Loucy (cell line): ENCODE results near the gene NCOA5.

Source experiments
- H2AFZ ChIP-seq: fragments of 200-600 bp; sonication (generic); 2 replicates; pipeline ENCODE4 v1.6.0; 2016; ENCODE audit warnings: antibody characterized with exemption, mild to moderate bottlenecking, low read length, moderate library complexity
- H3F3A ChIP-seq: fragments of 200-600 bp; 2 replicates; pipeline ENCODE4 v1.6.0; 2016; ENCODE audit warnings: antibody characterized with exemption, low read depth, mild to moderate bottlenecking
- H3K27me3 ChIP-seq: fragments of 200-600 bp; sonication (generic); 2 replicates; pipeline ENCODE4 v1.6.1; 2014; ENCODE audit warnings: low read length, mild to moderate bottlenecking; ENCODE audit not compliant: insufficient read depth, poor library complexity, severe bottlenecking
- H3K36me3 ChIP-seq: fragments of 200-600 bp; sonication (generic); 2 replicates; pipeline ENCODE4 v1.6.1; 2016; ENCODE audit warnings: low read length; ENCODE audit not compliant: insufficient read depth
- H3K4me1 ChIP-seq: fragments of 200-600 bp; sonication (generic); 2 replicates; pipeline ENCODE4 v1.5.1; 2014; ENCODE audit warnings: low read length, mild to moderate bottlenecking; ENCODE audit not compliant: insufficient read depth, poor library complexity, severe bottlenecking
- H3K4me2 ChIP-seq: fragments of 200-600 bp; sonication (generic); 2 replicates; pipeline ENCODE4 v1.6.0; 2014; ENCODE audit warnings: antibody characterized with exemption, low read length, low read depth, mild to moderate bottlenecking; ENCODE audit not compliant: poor library complexity, severe bottlenecking
- H3K4me3 ChIP-seq: fragments of 200-600 bp; sonication (generic); 2 replicates; pipeline ENCODE4 v1.5.1; 2014; ENCODE audit warnings: low read length, mild to moderate bottlenecking, mixed read lengths; ENCODE audit not compliant: poor library complexity, severe bottlenecking
- H3K79me2 ChIP-seq: fragments of 200-600 bp; sonication (generic); 2 replicates; pipeline ENCODE4 v1.6.1; 2014; ENCODE audit warnings: low read length; ENCODE audit not compliant: insufficient read depth
- H3K9ac ChIP-seq: fragments of 200-600 bp; sonication (generic); 2 replicates; pipeline ENCODE4 v1.6.0; 2014; ENCODE audit warnings: mild to moderate bottlenecking, low read depth, low read length, moderate library complexity; ENCODE audit not compliant: poor library complexity, severe bottlenecking
- H3K9me2 ChIP-seq: fragments of 200-600 bp; sonication (generic); replicated peaks from 2 replicates; pipeline ENCODE4 v1.6.1; 2016; ENCODE audit warnings: low read depth, low read length, mixed read lengths
- H3K9me3 ChIP-seq: fragments of 200-600 bp; sonication (generic); 2 replicates; pipeline ENCODE4 v1.6.1; 2014; ENCODE audit warnings: mild to moderate bottlenecking, antibody characterized with exemption, low read length, low read depth; ENCODE audit not compliant: insufficient read depth
- H4K20me1 ChIP-seq: fragments of 200-600 bp; sonication (generic); 2 replicates; pipeline ENCODE4 v1.6.0; 2014; ENCODE audit warnings: antibody characterized with exemption, low read length, mild to moderate bottlenecking; ENCODE audit not compliant: insufficient read depth, poor library complexity, severe bottlenecking
- EZH2phosphoT487 ChIP-seq: fragments of 200-600 bp; IDR thresholded peaks from 2 replicates; pipeline ENCODE4 v1.6.1; 2018; ENCODE audit warnings: antibody characterized with exemption, mild to moderate bottlenecking, moderate library complexity, borderline replicate concordance
- TF ChIP-seq, protein P1 (sequence below): fragments of 200-600 bp; sonication (generic); conservative IDR thresholded peaks from 2 replicates; pipeline ENCODE4 v1.5.1; 2014; ENCODE audit warnings: mild to moderate bottlenecking, antibody characterized with exemption, low read length

The NCOA5 gene

DNA sequence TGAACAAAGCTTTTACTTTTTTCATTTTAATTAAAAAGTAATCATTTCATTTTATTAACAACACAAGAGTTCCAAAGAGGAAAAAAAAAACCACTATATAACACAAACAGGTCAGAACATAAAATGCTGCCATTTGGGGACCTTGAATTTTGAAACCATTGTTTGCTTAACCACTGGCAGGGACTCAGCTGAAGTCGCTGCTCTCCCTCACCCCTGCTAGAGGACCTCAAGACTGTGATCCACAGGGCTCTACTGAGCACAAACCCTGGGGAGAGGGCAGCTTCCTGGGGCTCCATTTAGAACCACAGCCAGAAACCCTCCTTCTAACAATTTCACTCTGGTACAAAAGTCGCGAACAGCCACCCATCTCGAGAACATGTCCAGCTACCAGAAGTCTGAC is 28.8 kb downstream of the NCOA5 start:
- Histone ChIP-seq H3K79me2 (no peaks in the 10 kb centered on the region), H3F3A (peaks cover 7% of the 10 kb centered on the region; the same call in 1 of the 2 replicates), H3K27me3 (no peaks in the 10 kb centered on the region), H2AFZ (no peak overlapping the region), H3K4me2 (peak overlapping the region; percentile 56), H3K4me3 (peak overlapping the region; percentile 5), H3K4me1 (peaks cover 21% of the 10 kb centered on the region), H3K36me3 (peaks cover 50% of the 10 kb centered on the region; the same call in 1 of the 2 replicates), H3K9me2 (no peaks in the 10 kb centered on the region), H3K9ac (peak overlapping the region; percentile 9), H3K9me3 (no peaks in the 10 kb centered on the region), H4K20me1 (peaks cover 17% of the 10 kb centered on the region)
- TF ChIP-seq EZH2phosphoT487 = no peak
- TF ChIP-seq, protein P1, sequence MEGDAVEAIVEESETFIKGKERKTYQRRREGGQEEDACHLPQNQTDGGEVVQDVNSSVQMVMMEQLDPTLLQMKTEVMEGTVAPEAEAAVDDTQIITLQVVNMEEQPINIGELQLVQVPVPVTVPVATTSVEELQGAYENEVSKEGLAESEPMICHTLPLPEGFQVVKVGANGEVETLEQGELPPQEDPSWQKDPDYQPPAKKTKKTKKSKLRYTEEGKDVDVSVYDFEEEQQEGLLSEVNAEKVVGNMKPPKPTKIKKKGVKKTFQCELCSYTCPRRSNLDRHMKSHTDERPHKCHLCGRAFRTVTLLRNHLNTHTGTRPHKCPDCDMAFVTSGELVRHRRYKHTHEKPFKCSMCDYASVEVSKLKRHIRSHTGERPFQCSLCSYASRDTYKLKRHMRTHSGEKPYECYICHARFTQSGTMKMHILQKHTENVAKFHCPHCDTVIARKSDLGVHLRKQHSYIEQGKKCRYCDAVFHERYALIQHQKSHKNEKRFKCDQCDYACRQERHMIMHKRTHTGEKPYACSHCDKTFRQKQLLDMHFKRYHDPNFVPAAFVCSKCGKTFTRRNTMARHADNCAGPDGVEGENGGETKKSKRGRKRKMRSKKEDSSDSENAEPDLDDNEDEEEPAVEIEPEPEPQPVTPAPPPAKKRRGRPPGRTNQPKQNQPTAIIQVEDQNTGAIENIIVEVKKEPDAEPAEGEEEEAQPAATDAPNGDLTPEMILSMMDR = no peak

DNA sequence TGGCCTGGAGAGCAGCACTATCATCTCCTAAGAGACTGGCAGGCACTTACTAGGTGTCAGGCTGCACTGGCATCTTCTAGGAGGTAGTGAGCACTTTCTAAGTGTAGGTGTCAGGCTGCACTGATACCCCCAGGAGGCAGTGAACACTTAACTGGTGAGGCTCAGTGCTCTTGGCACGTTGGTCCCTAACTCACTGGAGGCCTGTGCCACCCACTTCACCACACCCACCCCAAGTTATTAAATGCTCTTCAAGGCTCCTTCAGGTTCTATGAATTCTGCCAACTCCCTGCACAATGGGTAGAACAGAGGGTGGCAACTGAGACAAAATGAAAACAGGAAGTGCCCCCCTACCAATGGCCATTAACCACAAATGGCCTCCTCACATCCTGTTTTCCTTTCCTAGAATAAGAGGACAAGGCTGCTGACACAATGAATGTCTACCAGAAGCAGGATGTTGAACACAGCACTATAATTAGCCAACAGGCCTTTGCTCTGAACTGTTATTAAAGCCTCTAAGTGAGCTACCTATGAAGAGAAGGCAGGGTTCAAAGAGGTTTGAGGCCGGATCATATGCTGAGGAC is 29.4 kb downstream of the NCOA5 start:
- Histone ChIP-seq H4K20me1 (peaks cover 17% of the 10 kb centered on the region), H3K4me1 (peaks cover 21% of the 10 kb centered on the region), H3K9me3 (no peaks in the 10 kb centered on the region), H3K79me2 (no peaks in the 10 kb centered on the region), H3K27me3 (no peaks in the 10 kb centered on the region), H3K36me3 (peaks cover 44% of the 10 kb centered on the region; the same call in 1 of the 2 replicates), H3K4me3 (peak overlapping the region; percentile 5), H3K9ac (peak overlapping the region; percentile 9), H3K9me2 (no peaks in the 10 kb centered on the region), H3K4me2 (peak overlapping the region; percentile 56), H3F3A (peaks cover 7% of the 10 kb centered on the region; the same call in 1 of the 2 replicates), H2AFZ (no peak overlapping the region)
- no peak for TF ChIP-seq EZH2phosphoT487
- TF ChIP-seq, protein P1 = no peak

DNA sequence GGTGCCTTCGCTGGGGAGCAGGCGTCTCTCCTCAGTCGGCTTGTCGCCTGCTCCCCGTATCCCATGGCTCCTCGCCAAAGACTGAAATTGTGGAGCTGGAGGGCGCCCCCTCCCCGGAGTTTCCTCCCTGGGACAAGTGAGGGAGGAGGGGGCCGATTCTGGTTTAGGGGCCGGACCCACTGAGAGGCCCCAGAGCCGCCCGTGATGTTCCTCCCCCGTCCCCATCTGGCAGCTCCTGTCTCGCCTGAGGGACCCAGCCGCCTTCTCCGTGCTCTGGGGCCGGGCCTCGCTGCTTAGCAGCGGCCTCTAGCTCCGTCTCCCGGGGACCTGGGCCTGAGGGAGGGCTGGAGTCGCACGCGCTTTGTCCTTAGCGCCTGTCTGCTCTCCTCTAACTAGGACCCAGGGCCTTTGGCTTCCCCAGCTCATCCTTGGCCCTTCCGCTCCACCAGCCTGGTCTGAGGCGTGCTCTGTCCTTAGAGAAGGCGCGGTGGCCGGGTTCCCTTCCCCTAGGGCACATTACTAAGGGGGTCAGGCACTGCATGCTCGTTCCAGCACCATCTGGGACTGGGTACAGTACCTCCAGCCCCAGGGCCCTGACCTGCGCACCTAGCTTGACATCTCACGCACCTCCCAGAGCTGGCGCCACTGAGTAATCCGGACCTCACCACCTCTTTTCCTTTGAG is 31.0 kb downstream of the NCOA5 start:
- no peak overlapping the region for H2AFZ ChIP-seq
- peaks cover 28% of the 10 kb centered on the region; the same call in 1 of the 2 replicates for H3K36me3 ChIP-seq
- H3K79me2 ChIP-seq = no peaks in the 10 kb centered on the region
- TF ChIP-seq, protein P1 = no peak
- TF ChIP-seq EZH2phosphoT487 = no peak
- no peaks in the 10 kb centered on the region for H3K9me2 ChIP-seq
- no peak overlapping the region for H3K4me2 ChIP-seq
- peaks cover 17% of the 10 kb centered on the region for H4K20me1 ChIP-seq
- H3K9me3 ChIP-seq = no peaks in the 10 kb centered on the region
- H3K4me1 ChIP-seq = peaks cover 21% of the 10 kb centered on the region
- H3K27me3 ChIP-seq = no peaks in the 10 kb centered on the region
- no peak overlapping the region for H3K9ac ChIP-seq
- H3F3A ChIP-seq = peaks cover 7% of the 10 kb centered on the region; the same call in 1 of the 2 replicates
- no peak overlapping the region for H3K4me3 ChIP-seq
